SH-SY5Y (cell line): ENCODE data around the gene TMEM178B.

Experiments
- GATA2 ChIP-seq: IDR thresholded peaks from 2 replicates; pipeline ENCODE4 v1.6.1; 2011; ENCODE audit warnings: mild to moderate bottlenecking, low read depth, low read length
- GATA3 ChIP-seq: IDR thresholded peaks from 2 replicates; pipeline ENCODE4 v1.6.1; 2011; ENCODE audit warnings: low read depth, mild to moderate bottlenecking, low read length, moderate library complexity

DNA sequence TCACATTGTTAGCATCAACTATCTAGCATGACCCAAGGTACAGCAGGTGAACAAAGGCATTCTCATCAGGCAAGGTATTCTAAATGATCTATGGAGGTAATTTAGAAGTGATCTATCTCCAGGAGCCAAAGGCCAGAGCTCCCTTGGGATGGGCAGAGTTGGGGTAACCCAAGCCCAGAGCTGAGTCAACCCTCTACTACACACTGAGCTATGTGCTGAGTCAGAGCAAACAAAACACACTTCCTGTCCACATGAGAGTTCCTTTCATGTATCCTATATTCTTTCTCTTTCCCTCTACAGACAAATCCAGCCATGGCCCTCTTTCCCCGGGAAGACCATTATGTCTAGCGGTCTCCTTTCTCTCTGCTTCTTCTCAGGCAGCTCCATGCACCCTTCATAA is 409.2 kb downstream of the TMEM178B start:
- TF ChIP-seq GATA3 (no peak), GATA2 (no peak)
